T-helper 1 cell treated with Interleukin-12 subunit alpha and Interleukin-12 subunit beta and Interleukin-4 antibody, amounts not matched to agents 30 ng/mL and 1 ng/mL, for 36 hours (primary cell): ENCODE measurements around the gene LYSMD3. TPM values are rescaled to one million over a fixed set of nuclear protein-coding genes. Genes with fewer than 3 reads are reported as not detected.

ENCODE experiments used
- intact Hi-C: fragments of 100-400 bp; cut with micrococcal nuclease; formaldehyde crosslinking; loops from one replicate; pipeline ENCODE4 v1.15.1; 2024
- total RNA-seq: library from RNA; stranded (reverse); gene quantifications from 2 replicates; pipeline ENCODE4 v1.2.3, GENCODE V29; 2022

The LYSMD3 gene
- total RNA-seq, 1 donor from 2014 or later: 24.3 TPM

DNA sequence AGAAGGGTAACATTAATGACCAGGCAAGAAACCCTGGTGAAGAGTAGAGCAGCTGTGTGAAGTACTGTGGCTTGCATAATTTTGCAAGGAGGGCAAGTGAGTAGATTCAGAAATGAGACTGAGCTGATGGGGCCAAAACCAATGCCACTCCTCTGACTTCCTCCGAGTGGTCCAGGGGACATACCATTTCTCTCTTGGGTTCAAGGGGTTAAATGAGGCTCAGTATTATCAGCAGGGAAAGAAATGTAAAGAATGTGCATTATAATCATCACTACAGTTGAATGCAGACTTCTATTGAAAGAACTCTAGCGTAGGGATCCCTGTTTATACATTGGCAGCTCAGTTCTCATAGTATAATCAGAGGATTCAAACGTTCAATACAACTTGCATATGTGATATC is 44.8 kb downstream of the LYSMD3 start:
- intact Hi-C loops: no loop called here

DNA sequence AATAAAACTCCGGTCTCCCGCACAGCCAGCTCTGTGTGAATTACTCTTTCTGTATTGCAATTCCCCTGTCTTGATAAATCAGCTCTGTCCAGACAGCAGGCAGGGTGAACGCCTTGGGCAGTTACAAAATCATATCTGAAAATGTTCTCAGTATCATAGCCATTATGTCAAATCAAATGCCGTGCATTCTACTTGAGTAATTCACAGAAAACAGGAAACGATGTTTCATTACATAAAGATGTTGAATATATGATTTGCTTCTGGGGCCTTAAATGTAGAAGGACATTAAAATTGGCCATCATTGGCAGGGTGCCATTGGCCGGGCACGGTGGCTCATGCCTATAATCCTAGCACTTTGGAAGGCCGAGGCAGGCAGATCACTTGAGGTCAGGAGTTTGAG is 46.2 kb downstream of the LYSMD3 start:
- intact Hi-C loops: no loop called here

DNA sequence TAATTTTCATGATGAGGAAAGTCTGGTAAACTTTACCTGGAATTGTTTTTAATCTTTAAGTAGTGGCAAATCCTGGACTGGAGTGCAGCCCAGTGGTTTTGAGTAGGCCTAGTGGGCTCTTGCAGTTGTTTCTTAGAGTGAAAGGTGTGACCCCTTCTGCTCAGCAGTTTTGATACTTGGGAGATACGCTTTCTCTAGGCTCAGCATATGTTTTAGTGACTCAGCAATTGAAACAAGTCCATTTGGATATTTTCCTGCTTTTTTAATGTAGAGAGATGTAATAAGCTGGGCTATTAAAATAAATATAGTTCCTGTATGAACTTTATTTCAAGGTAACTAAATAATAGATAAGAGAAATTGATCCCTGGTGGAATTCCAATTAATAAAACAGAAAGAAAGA is 48.7 kb downstream of the LYSMD3 start:
- intact Hi-C loops: no loop called here

DNA sequence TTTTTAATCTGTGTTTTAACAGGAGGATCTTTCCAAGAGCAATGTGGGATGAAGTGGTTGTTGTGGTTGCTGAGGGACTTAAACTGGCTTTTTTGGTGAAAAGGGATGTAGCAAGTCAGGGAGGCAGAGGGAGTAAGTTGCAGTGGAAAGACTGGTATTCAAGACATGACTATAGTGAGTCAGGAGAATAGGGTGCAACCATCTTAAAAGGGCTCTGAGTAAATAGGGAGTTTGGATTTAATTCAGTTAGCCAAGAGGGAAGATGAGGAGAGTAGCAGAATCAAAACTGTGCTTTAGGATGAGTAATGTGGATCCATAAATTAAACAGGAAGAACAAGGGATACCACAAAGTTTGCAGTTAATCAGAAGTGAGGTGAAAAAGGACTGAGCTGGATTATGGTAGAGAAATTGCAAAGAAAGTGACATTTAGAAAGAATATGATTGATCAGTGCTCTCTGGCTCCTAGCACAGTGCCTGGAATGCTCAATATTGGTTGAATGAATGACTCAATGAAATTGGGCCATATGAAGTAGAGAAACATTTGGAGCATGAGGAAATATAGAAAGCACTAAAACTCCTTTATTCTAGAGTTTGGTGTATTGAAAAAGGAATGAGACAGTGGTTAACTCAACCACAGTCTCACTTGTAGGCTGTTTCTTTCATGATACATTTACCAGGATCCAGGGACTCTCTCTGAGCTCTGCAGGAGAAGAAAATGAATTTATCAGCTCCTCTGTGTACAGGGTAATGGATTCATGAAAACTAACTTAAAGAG is 49.6 kb downstream of the LYSMD3 start:
- intact Hi-C loops: no loop called here

DNA sequence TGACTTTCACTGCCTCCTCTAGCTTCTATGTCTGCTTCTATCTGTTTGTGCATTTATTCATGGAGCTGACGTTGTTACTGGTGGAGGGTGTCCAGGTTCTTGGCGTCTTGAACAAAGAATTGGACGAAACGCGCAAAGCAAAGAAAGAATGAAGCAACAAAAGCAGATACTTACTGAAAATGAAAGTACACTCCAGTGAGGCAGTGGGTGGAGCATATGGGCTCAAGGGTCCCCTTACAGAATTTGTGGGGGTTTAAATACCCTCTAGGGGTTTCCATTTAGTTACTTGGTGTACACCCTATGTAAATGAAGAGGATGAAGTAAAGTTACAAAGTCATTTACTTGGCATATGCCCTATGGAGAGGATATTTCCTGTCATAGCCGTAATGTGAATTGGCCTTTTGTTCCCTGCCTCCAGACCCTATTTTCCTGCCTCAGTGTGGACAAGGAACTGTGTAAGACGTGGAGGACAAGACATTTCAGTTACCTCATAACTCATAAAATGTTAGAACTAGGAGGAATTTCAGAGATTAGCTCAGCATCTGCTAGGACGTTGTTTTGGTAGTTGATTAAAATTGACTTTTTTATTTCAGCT is 51.7 kb downstream of the LYSMD3 start:
- intact Hi-C loops: no loop called here

DNA sequence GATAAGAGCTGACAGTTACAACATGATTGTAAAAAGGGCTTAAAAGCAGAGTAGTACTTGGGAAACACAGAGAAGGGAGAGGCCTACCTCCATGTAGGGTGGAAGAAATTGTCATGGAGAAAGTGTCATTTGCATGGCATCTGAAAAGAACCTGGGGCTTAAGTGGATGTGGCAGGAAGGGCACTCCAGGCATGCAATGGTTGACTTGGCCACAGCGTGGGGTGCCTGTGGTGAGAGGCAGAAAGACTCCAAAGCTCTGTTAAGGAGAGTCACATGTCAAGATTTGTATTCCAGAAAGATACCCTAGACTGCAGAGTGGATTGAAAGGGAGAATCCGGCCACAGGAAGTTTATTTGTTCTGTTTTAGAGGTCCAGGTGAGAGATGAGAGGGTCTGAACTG is 52.3 kb downstream of the LYSMD3 start:
- intact Hi-C loops: no loop called here

DNA sequence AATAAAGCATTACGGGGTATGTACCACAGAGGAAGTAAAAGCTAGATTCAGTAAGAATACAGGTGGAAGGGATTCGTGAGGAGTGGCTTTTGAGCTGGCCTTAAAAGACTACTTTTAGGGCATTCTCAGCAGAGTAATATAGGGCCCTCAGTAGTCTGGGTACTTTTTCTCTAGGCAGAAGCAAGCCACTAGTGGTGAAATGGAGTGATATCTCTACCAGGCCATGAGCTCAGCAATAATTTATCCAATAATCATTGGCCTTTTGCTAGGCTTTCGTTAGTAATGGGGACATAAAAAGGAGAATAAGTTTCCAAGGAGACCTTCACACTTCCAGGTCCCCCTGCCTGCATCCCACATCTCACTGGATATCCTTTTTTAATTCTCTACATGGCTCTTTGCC is 53.0 kb downstream of the LYSMD3 start:
- intact Hi-C loops: no loop called here

DNA sequence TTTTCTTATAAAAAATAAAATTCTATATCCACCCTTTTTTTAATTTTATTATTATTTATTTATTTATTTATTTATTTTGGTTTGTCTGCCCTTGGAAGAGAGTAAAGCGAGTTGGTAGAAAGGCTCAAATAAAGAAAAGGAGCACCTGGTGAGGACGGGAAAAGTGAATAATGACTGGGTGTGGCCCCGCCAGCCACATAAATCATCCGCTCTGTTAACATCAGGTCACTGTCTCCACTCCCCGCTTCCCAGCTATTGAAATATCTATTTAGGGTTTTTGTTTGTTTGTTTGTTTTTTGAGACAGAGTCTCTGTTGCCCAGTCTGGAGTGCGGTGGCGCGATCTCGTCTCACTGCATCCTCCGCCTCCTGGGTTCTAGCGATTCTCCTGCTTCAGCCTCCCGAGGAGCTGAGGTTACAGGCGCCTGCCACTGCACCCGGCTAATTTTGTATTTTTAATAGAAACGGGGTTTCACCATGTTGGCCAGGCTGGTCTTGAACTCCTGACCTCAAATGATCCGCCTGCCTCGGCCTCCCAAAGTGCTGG is 53.9 kb downstream of the LYSMD3 start:
- intact Hi-C loops: no loop called here

DNA sequence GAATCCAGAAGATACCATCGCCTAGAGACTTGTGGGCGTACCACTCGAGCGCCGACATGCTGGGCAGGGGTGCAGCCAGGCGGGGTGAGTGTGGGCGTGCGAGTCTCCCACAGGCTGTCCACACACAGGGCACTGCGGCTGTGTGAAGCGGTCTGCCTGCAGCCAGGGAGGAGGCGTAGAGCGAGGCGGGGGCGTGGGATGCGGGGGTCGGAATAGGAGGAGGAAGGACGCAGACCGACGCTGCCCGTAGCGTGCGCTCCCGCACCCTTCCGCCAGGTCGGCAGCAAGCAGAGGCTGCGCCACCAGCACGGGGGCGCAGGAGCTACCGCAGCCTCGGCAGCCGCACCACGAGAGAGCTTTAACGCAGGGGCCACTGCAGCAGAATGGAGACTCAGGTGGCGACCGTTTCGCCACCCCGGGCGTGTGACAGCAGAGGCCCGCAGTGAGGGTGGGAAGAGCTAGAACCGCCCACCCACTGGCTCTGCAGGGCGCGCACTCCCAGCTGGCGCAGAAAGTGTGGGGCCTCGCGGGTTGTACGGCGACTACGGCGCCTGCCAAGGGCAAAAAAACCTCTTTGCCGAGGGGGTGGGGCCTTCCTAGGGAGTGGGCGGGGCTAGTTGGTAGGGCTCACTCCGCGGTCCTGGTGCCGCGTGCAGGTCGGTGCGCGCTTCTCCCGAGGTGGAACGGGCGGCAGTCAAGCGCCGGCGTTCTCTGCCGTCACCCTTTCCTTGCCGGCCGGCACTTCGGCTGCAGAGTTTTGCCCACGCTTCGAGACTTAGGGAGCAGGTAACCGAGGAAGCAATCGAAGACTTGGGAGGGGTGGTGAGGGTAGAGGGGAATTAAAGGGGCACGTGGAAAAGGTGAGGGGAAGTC is 54.9 kb downstream of the LYSMD3 start, which contains the start of the genes MBLAC2 and POLR3G:
Gene MBLAC2, minus strand, starts transcription at position 537 of the 873 bp plus-strand sequence. Its CDS starts 479 bp downstream, at position 58.
Gene POLR3G, plus strand, starts transcription at position 630 of the 873 bp plus-strand sequence. CDS start 10,704 bp downstream, outside the sequence.
- intact Hi-C loops: loop anchor here (1.0 kb wide), 5 partner anchors 35 to 1745 kb away; partner anchors contain the start of genes CETN3 and LYSMD3

DNA sequence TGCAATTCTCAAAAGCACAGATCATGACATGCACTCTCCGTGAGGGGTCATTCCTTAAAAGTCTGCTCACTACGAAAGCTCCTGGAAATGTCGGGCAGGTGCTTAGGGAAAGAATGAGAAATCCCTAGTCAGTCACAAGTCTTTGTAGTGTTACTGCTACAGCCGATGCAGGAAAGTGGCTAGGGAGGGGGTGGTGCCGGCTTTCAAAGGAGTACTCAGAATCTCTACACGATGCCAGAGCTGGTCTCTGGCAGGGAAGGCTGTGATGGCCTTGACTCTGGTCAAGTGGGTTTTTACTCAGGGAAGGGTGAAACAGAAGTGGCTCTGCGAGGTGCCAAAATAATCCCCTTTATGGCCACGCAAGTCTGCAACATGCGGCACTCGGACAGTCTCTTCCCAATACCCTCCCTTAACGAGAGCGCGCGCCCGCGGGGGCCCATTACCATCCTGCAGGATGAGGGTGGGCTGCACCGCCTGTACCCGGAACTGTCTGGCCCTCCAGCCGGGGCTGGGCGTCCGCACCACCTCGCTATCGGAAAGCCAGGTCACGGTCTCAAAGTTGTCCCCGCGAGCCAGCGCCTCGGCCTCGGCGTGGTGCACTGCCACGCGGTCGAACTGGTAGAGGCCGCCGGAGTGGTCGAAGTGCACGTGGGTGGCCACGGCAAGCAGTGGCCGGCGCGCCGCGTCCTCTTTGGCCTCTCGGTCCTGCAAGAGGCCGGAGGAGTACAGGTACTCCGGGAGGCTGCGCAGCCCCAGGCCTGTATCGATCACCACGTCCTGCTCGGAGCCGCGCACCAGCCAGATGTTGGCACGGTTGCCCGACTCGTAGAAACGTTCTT is 55.8 kb downstream of the LYSMD3 start:
- intact Hi-C loops: loop anchor here (1.0 kb wide), 5 partner anchors 34 to 1744 kb away; partner anchors contain the start of genes CETN3 and LYSMD3

DNA sequence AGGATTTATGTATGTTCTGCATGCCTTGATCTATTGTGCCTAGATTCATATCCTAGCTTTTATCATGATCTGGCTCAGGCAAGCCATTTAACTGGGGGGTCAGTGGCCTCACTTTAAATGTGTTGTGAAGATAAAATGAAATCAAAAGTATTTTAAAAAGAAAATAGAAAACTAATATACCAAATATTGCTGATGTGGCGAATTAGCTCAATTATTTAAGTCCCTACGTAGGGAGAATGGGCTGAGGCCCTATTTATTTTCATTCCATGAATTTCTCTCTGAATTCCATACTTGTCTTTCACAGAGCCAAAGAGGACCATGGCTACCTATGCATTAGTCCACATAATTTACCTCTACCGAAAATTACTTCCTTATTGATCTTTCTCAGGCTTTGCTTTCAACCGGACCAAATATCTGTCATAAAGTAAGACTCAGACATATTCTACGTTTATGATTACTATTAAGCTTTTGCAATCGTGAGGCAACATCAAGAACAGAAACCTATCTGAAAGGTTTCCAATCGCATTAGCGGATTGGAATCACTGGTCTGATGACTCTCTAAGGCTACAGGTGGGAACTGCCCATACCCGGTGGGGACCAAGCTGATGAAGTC is 56.5 kb downstream of the LYSMD3 start:
- intact Hi-C loops: no loop called here

Other genes starting within 250 kb of the LYSMD3 start
- 21.4 and 22.3 TPM in 2 replicates for gene CETN3, start 119.8 kb downstream of the LYSMD3 start, total RNA-seq
- gene MBLAC2, start 54.8 kb downstream of the LYSMD3 start, total RNA-seq: 5.3 and 5.5 TPM in 2 replicates
- gene POLR3G, start 54.7 kb downstream of the LYSMD3 start, total RNA-seq: 5.1 and 6.0 TPM in 2 replicates
- 0.05 TPM in 1 of 2 replicates, not detected in the other for gene ADGRV1, start 29.2 kb upstream of the LYSMD3 start, total RNA-seq